Endothelial cell of umbilical vein (primary cell): ENCODE measurements around the gene DLG5. TPM values are rescaled to one million over a fixed set of nuclear protein-coding genes. Genes with fewer than 3 reads are reported as not detected.
"Not testable (repeated sequence)": the region's sequence is repeated elsewhere in the genome, so short reads cannot be mapped to it uniquely, and the experiment has no call there.

ENCODE experiments used
- BruUV-seq: library from RNA; stranded (reverse); fragments of 400-500 nt; replicated peaks from 2 replicates; lab custom pipeline; 2021; lab: Mats Ljungman, UMichigan
- CTCF ChIA-PET: fragments of 300-600, 350-600 bp; sonication (Branson Sonifier 250); formaldehyde crosslinking; loops from one replicate; lab custom pipeline; 2021; ENCODE audit warnings: antibody characterized with exemption, inconsistent platforms; lab: Charles Lee
- POLR2A ChIA-PET: fragments of 300-600, 350-600 bp; sonication (Branson Sonifier 250); formaldehyde crosslinking; loops from one replicate; lab custom pipeline; 2021; ENCODE audit warnings: antibody characterized with exemption, inconsistent platforms; lab: Charles Lee
- DNase-seq: peaks from one replicate; pipeline ENCODE4 v3.0.0-alpha.2; 2011; ENCODE audit warnings: low read depth, low spot score
- FAIRE-seq: peaks from 2 replicates; lab custom pipeline; 2011; peaks lifted over from hg19 to GRCh38; lab: Jason Lieb, UNC
- H2AFZ ChIP-seq: 2 replicates; pipeline ENCODE4 v1.6.0; 2012; ENCODE audit warnings: low read depth, low read length, control low read depth, inconsistent platforms
- H3K27ac ChIP-seq: 2 replicates; pipeline ENCODE4 v1.5.1; 2011; ENCODE audit warnings: low read depth, mild to moderate bottlenecking, control low read depth, low read length, moderate library complexity; ENCODE audit not compliant: insufficient read depth
- H3K27me3 ChIP-seq, 2 experiments: 2 replicates each; pipeline versions ENCODE4 v1.6.0 to v1.6.1; 2011; ENCODE audit warnings: low read length in 2 of 2, mixed read lengths in 1 of 2; ENCODE audit not compliant: control insufficient read depth in 2 of 2, insufficient read depth in 2 of 2
- H3K36me3 ChIP-seq, 2 experiments: 2 replicates in 1 of 2; 3 replicates in 1 of 2; pipeline ENCODE4 v1.5.1; 2011; ENCODE audit warnings: low read length in 2 of 2, mild to moderate bottlenecking in 1 of 2, moderate library complexity in 1 of 2; ENCODE audit not compliant: control insufficient read depth in 2 of 2, insufficient read depth in 2 of 2; ENCODE audit errors: extremely low read depth in 1 of 2
- H3K4me1 ChIP-seq: 3 replicates; pipeline ENCODE4 v1.5.1; 2011; ENCODE audit warnings: mild to moderate bottlenecking, low read length; ENCODE audit not compliant: control insufficient read depth, insufficient read depth; ENCODE audit errors: extremely low read depth
- H3K4me2 ChIP-seq: 2 replicates; pipeline ENCODE4 v1.6.1; 2011; ENCODE audit warnings: low read length, control low read depth, mixed read lengths; ENCODE audit not compliant: insufficient read depth
- H3K4me3 ChIP-seq, 3 experiments: fragments of 200-600 bp in 1 of 3; sonication (generic), shearing (Covaris generic) in 1 of 3; replicated peaks in 1 of 3; 2 replicates each; pipeline ENCODE4 v1.5.1; 2011 to 2016; ENCODE audit warnings: control low read depth in 3 of 3, low read length in 3 of 3, mild to moderate bottlenecking in 2 of 3, inconsistent platforms in 1 of 3, low read depth in 1 of 3, moderate library complexity in 1 of 3; ENCODE audit not compliant: insufficient read depth in 1 of 3
- H3K79me2 ChIP-seq: 2 replicates; pipeline ENCODE4 v1.6.0; 2012; ENCODE audit warnings: low read length, inconsistent platforms; ENCODE audit not compliant: control insufficient read depth, insufficient read depth
- H3K9ac ChIP-seq: replicated peaks from 2 replicates; pipeline ENCODE3; 2011; ENCODE audit warnings: low read length, control low read depth; ENCODE audit not compliant: insufficient read depth; ENCODE audit errors: extremely low read depth
- H3K9me1 ChIP-seq: replicated peaks from 3 replicates; pipeline ENCODE4 v1.6.0; 2011; ENCODE audit warnings: mild to moderate bottlenecking, low read length; ENCODE audit not compliant: control insufficient read depth, insufficient read depth; ENCODE audit errors: extremely low read depth
- H3K9me3 ChIP-seq: replicated peaks from 2 replicates; pipeline ENCODE4 v1.5.1; 2012; ENCODE audit warnings: low read length, inconsistent platforms; ENCODE audit not compliant: control insufficient read depth, insufficient read depth
- H4K20me1 ChIP-seq: replicated peaks from 2 replicates; pipeline ENCODE3; 2011; ENCODE audit warnings: mild to moderate bottlenecking, low read length; ENCODE audit not compliant: control insufficient read depth, insufficient read depth; ENCODE audit errors: extremely low read depth
- EZH2 ChIP-seq: IDR thresholded peaks from 2 replicates; pipeline ENCODE4 v1.6.1; 2012; ENCODE audit warnings: borderline replicate concordance, low read depth, mild to moderate bottlenecking, moderate library complexity, low read length, inconsistent platforms; ENCODE audit not compliant: severe bottlenecking
- FOS ChIP-seq: IDR thresholded peaks from 2 replicates; pipeline ENCODE4 v1.6.1; 2011; ENCODE audit warnings: mild to moderate bottlenecking, low read length, moderate library complexity, borderline replicate concordance; ENCODE audit not compliant: insufficient read depth
- GATA2 ChIP-seq: IDR thresholded peaks from 2 replicates; pipeline ENCODE4 v1.7.0; 2011; ENCODE audit warnings: low read depth, mild to moderate bottlenecking, moderate library complexity, mixed read lengths, low read length; ENCODE audit not compliant: insufficient read length, insufficient read depth
- JUN ChIP-seq: IDR thresholded peaks from 2 replicates; pipeline ENCODE4 v1.6.1; 2011; ENCODE audit warnings: borderline replicate concordance, low read depth; ENCODE audit not compliant: insufficient read length, insufficient read depth
- MYC ChIP-seq: IDR thresholded peaks from one replicate; pipeline ENCODE4 v1.6.1; 2011; ENCODE audit warnings: mild to moderate bottlenecking, low read depth, low read length
- POLR2A ChIP-seq: IDR thresholded peaks from 2 replicates; pipeline ENCODE4 v1.6.1; 2012; ENCODE audit warnings: low read depth, mild to moderate bottlenecking, control low read depth, low read length
- POLR2AphosphoS5 ChIP-seq: IDR thresholded peaks from 2 replicates; pipeline ENCODE4 v1.6.1; 2012; ENCODE audit warnings: low read depth, mild to moderate bottlenecking, control low read depth, low read length, moderate library complexity; ENCODE audit not compliant: insufficient read depth
- dilution Hi-C: fragments of 300-500 bp; cut with MboI; formaldehyde crosslinking; loops from one replicate; pipeline ENCODE4 v1.15.0; 2019; ENCODE audit warnings: low sequenced_read_pairs; ENCODE audit not compliant: extremely low pct_ligation_motif_present
- intact Hi-C: fragments of 100-400 bp; cut with micrococcal nuclease; formaldehyde crosslinking; loops from one replicate; pipeline ENCODE4 v1.10.0; 2022
- polyA plus RNA-seq, 4 experiments: library from polyadenylated mRNA; depleted of rRNA in 3 of 4; stranded (reverse) in 3 of 4; unstranded in 1 of 4; fragments of >200 nt; gene quantifications; 2 replicates each; pipeline versions ENCODE4 v1.2.1 to v1.2.3, GENCODE V29; 2011 to 2012; ENCODE audit warnings: missing spikeins in 1 of 4
- total RNA-seq: library from RNA; stranded (reverse); gene quantifications from 2 replicates; pipeline ENCODE4 v1.2.3, GENCODE V29; 2021
- TF ChIP-seq, protein P1 (sequence below), 2 donors: IDR thresholded peaks; 1 replicate in 1 of 2; 2 replicates in 1 of 2; pipeline ENCODE4 v1.5.1; 2011; ENCODE audit warnings: low read length in 2 of 2, mild to moderate bottlenecking in 2 of 2, moderate library complexity in 2 of 2, control low read depth in 1 of 2, inconsistent platforms in 1 of 2, low read depth in 1 of 2; ENCODE audit not compliant: insufficient read depth in 1 of 2; ENCODE audit errors: extremely low read depth in 1 of 2
- TF ChIP-seq, protein P2 (sequence below): IDR thresholded peaks from 2 replicates; pipeline ENCODE4 v1.6.1; 2011; ENCODE audit not compliant: insufficient read depth, insufficient read length

DLG5 gene
- total and polyA plus RNA-seq, 2 donors (not counting 3 experiments of a cell fraction or from before 2014, with no cell fraction given): 12.3 to 24.9 TPM

DNA sequence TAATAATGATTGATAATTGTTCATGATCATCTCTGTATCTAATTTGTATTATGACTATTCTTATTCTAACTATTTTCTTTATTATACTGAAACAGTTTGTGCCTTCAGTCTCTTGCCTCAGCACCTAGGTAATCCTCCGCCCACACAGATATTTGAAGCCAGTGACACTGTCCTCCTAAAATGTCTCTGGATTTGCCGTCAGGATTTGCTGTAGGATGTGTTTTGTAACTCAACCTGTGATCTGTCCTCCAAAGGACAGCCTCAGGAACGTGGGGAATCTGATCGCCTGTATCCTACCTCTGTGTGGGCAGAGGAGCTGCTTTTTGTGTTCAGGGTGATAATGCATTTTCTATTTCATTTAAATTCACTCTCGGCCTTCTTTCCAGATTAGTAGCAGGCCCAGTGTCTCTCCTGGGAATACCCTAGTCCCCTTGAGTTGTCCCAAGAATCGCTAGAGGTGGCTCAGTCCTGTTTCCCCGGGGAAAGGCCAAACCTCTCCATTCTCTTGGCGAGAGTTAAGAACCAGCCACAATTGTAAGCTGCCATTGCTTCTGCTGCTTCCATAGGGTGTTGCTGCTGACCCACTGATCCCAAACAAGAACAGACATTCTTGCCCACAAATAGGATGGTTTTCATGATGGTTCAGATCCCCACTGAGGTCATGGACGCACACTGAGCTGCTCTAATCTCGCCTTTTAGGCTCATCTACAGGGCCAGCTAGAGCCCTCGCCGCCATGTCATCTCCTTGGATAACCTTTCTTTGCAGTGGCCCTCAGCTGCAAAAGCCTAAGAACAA lies 152.7 kb downstream of the DLG5 start:
- Histone ChIP-seq H3K4me3 (no peak overlapping the region), H3K27ac (no peak overlapping the region), H4K20me1 (no peaks in the 10 kb centered on the region), H2AFZ (no peak overlapping the region), H3K4me1 (no peaks in the 10 kb centered on the region), H3K4me2 (no peak overlapping the region), H3K36me3 (no peaks in the 10 kb centered on the region), H3K9me3 (no peaks in the 10 kb centered on the region), H3K9ac (no peak overlapping the region), H3K27me3 (no peaks in the 10 kb centered on the region), H3K79me2 (no peaks in the 10 kb centered on the region), H3K9me1 (no peaks in the 10 kb centered on the region)
- DNase-seq (no peak), FAIRE-seq (no peak)
- ChIA-PET CTCF (interaction anchor here (0.8 to 1.1 kb wide), 2 partner anchors 17 to 600 kb away, joined by 3 read pairs; no protein-coding TSS in a partner anchor), POLR2A (no interaction called here)
- TF ChIP-seq, protein P1, sequence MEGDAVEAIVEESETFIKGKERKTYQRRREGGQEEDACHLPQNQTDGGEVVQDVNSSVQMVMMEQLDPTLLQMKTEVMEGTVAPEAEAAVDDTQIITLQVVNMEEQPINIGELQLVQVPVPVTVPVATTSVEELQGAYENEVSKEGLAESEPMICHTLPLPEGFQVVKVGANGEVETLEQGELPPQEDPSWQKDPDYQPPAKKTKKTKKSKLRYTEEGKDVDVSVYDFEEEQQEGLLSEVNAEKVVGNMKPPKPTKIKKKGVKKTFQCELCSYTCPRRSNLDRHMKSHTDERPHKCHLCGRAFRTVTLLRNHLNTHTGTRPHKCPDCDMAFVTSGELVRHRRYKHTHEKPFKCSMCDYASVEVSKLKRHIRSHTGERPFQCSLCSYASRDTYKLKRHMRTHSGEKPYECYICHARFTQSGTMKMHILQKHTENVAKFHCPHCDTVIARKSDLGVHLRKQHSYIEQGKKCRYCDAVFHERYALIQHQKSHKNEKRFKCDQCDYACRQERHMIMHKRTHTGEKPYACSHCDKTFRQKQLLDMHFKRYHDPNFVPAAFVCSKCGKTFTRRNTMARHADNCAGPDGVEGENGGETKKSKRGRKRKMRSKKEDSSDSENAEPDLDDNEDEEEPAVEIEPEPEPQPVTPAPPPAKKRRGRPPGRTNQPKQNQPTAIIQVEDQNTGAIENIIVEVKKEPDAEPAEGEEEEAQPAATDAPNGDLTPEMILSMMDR (IDR thresholded peaks at IDR 0.05; ENCODE audit: extremely low read depth in 1 of 2, insufficient read depth in 1 of 2, low read depth in 1 of 2, low read length in 2 of 2): no peak
- TF ChIP-seq POLR2A: no peak
- no peak for TF ChIP-seq FOS
- TF ChIP-seq POLR2AphosphoS5: no peak
- TF ChIP-seq JUN: no peak
- TF ChIP-seq, protein P2, sequence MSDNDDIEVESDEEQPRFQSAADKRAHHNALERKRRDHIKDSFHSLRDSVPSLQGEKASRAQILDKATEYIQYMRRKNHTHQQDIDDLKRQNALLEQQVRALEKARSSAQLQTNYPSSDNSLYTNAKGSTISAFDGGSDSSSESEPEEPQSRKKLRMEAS: no peak
- no peak for TF ChIP-seq GATA2
- no peak for TF ChIP-seq EZH2
- TF ChIP-seq MYC: no peak
- no TSS peak for BruUV-seq
- intact Hi-C loops (no loop called here), dilution Hi-C loops (no loop called here)

DNA sequence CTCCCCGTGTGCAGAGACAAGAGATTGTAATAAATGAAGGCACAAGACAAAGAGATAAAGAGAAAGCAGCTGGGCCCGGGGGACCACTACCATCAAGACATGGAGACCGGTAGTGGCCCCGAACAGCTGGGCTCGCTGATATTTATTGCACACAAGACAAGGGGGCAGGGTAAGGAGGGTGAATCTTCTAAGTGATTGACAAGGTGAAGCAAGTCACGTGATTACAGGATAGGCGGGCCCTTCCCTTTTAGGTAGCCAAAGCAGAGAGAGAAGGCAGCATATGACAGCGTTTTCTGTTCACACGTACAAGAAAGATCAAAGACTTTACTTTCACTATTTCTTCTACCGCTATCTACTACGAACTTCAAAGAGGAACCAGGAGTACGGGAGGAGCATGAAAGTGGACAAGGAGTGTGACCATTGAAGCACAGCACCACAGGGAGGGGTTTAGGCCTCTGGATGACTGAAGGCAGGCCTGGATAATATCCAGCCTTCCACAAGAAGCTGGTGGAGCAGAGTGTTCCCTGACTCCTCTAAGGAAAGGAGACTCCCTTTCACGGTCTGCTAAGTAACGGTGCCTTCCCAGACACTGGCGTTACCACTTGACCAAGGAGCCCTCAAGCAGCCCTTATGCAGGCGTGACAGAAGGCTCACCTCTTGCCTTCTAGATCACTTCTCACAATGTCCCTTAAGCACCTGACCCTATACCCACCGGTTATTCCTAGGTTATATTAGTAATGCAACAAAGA lies 153.5 kb downstream of the DLG5 start:
- intact Hi-C loops, H3K4me3 ChIP-seq, H2AFZ ChIP-seq, BruUV-seq, H3K79me2 ChIP-seq, H3K36me3 ChIP-seq, H3K4me2 ChIP-seq, H3K9ac ChIP-seq, DNase-seq, dilution Hi-C loops, POLR2A ChIA-PET, FAIRE-seq, H3K27ac ChIP-seq, H3K4me1 ChIP-seq, H3K9me3 ChIP-seq, H3K9me1 ChIP-seq, H3K27me3 ChIP-seq, H4K20me1 ChIP-seq: not testable (repeated sequence)
- CTCF ChIA-PET: interaction anchor here (0.8 to 1.1 kb wide), 2 partner anchors 16 to 599 kb away, joined by 3 read pairs; no protein-coding TSS in a partner anchor
